Measurements from ENCODE around the gene ZNF253. TPM values are rescaled to one million over a fixed set of nuclear protein-coding genes. Genes with fewer than 3 reads are reported as not detected.
A peak's percentile ranks its signal among the peaks of the same experiment; 100 is the strongest.
"Not testable (repeated sequence)": the region's sequence is repeated elsewhere in the genome, so short reads cannot be mapped to it uniquely, and the experiment has no call there.

Gene ZNF253
- total RNA-seq, 3 donors from 2014 or later (not counting 1 experiment from before 2014, with no cell fraction given) = 8.6 to 14.7 (median 10.1) TPM

DNA sequence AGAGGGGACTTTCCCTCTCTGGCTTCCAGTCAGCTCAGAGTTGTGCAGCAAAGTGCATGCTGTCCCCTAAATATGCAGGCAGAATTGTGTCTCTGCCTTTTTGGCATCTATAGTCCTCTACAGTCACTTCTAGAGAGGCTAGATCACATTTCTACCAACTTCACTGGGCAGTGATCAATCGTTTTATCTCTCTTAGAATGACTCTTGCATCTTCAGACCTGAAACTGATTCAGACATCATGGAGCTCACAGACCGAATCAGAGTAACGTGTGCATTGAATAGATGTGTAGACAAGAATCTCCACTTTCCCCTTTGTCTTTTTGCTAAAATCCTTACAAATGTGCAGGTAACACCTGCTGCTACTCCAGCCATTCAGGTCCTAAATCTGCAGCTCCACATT is 6.2 kb downstream of the ZNF253 start:
- H3K36me3 ChIP-seq (ENCODE audit: control insufficient read depth, insufficient read depth, low read length) = peaks cover 2% of the 10 kb centered on the region
- TF ChIP-seq, protein P1, sequence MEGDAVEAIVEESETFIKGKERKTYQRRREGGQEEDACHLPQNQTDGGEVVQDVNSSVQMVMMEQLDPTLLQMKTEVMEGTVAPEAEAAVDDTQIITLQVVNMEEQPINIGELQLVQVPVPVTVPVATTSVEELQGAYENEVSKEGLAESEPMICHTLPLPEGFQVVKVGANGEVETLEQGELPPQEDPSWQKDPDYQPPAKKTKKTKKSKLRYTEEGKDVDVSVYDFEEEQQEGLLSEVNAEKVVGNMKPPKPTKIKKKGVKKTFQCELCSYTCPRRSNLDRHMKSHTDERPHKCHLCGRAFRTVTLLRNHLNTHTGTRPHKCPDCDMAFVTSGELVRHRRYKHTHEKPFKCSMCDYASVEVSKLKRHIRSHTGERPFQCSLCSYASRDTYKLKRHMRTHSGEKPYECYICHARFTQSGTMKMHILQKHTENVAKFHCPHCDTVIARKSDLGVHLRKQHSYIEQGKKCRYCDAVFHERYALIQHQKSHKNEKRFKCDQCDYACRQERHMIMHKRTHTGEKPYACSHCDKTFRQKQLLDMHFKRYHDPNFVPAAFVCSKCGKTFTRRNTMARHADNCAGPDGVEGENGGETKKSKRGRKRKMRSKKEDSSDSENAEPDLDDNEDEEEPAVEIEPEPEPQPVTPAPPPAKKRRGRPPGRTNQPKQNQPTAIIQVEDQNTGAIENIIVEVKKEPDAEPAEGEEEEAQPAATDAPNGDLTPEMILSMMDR (IDR thresholded peaks at IDR 0.05) = no peak
- no peak overlapping the region for H3K27ac ChIP-seq (ENCODE audit: low read length)
- WGBS (ENCODE audit: insufficient coverage) = 84% methylated on average over 3 of the region's 3 CpGs
- no peak overlapping the region for H3K4me3 Mint-ChIP-seq
- peaks cover 55 to 66% of the 10 kb centered on the region in 2 donors for H3K4me1 Mint-ChIP-seq
- H3K4me1 ChIP-seq (ENCODE audit: control insufficient read depth, insufficient read depth, low read length) = peaks cover 7% of the 10 kb centered on the region
- ATAC-seq (no peak), DNase-seq (peak in 1 of 2 donors; percentile 6)
- H3K4me3 ChIP-seq (ENCODE audit: low read length) = no peak overlapping the region
- peaks cover 4% of the 10 kb centered on the region for H3K9me3 ChIP-seq (ENCODE audit: control insufficient read depth, insufficient read depth, low read length)
- H3K27me3 Mint-ChIP-seq (ENCODE audit: low read depth in 2 of 2) = no peaks in the 10 kb centered on the region
- H3K36me3 Mint-ChIP-seq = no peaks in the 10 kb centered on the region
- H3K9me3 Mint-ChIP-seq = no peaks in the 10 kb centered on the region
- no peaks in the 10 kb centered on the region for H3K27me3 ChIP-seq (ENCODE audit: control insufficient read depth, insufficient read depth, low read length)
- peak overlapping the region; percentile 30 to 66 for H3K27ac Mint-ChIP-seq
- intact Hi-C loops (cut with micrococcal nuclease) = no loop called here

DNA sequence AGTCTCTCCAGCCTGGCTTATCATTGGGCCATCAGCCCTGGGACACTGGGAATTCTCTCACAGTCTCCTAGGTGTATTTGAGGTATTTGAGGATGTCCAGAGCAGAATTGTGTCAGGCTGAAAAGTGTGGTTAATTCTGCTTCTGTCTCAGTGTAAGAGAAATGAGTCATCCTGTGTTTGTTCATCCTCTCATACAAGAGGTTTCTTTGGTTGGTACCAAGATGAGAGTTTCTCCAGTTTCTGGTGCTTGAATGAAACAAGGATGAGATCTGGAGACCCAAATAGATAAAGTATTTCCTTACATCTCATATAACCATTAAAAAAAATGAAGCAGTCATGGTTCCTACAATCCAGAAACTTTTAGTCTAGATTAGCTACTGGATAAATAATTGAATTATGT is 7.7 kb downstream of the ZNF253 start:
- Mint-ChIP-seq H3K27ac (peak overlapping the region; percentile 58 to 66), H3K4me3 (no peak overlapping the region), H3K9me3 (no peaks in the 10 kb centered on the region), H3K36me3 (no peaks in the 10 kb centered on the region), H3K4me1 (peaks cover 41 to 55% of the 10 kb centered on the region in 2 donors), H3K27me3 (ENCODE audit: low read depth in 2 of 2) (no peaks in the 10 kb centered on the region)
- Histone ChIP-seq H3K27ac (ENCODE audit: low read length) (no peak overlapping the region), H3K27me3 (ENCODE audit: control insufficient read depth, insufficient read depth, low read length) (no peaks in the 10 kb centered on the region), H3K4me1 (ENCODE audit: control insufficient read depth, insufficient read depth, low read length) (no peaks in the 10 kb centered on the region), H3K36me3 (ENCODE audit: control insufficient read depth, insufficient read depth, low read length) (peaks cover 2% of the 10 kb centered on the region), H3K4me3 (ENCODE audit: low read length) (no peak overlapping the region), H3K9me3 (ENCODE audit: control insufficient read depth, insufficient read depth, low read length) (peaks cover 4% of the 10 kb centered on the region)
- TF ChIP-seq, protein P1 (IDR thresholded peaks at IDR 0.05) = no peak
- DNase-seq (no peak), ATAC-seq (no peak)
- intact Hi-C loops (cut with micrococcal nuclease) = no loop called here

DNA sequence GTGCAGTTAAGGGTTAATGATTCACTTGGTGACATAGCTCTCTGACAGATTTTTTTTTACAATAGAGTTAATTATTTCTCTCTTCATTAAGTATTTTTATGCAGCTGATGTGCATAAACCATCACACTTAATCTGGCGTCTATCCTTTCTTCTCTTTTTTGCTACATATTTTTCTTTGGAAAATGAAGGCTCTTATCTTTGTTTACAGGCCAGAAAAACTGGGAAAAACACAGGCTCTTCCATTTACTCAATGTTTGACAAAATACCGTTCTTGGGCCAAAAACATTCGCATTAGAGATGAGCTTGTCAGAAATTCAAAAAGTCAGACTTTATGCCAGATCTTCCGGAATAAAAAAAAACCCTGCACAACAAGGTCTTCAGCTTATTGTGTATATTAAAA is 12.0 kb downstream of the ZNF253 start:
- Histone ChIP-seq H3K4me3 (ENCODE audit: low read length) (no peak overlapping the region), H3K27ac (ENCODE audit: low read length) (no peak overlapping the region), H3K4me1 (ENCODE audit: control insufficient read depth, insufficient read depth, low read length) (no peaks in the 10 kb centered on the region), H3K27me3 (ENCODE audit: control insufficient read depth, insufficient read depth, low read length) (no peaks in the 10 kb centered on the region), H3K36me3 (ENCODE audit: control insufficient read depth, insufficient read depth, low read length) (peaks cover 18% of the 10 kb centered on the region), H3K9me3 (ENCODE audit: control insufficient read depth, insufficient read depth, low read length) (peaks cover 4% of the 10 kb centered on the region)
- intact Hi-C loops (cut with micrococcal nuclease) = no loop called here
- TF ChIP-seq, protein P1 (IDR thresholded peaks at IDR 0.05) = no peak
- no peak for DNase-seq
- no peaks in the 10 kb centered on the region for H3K36me3 Mint-ChIP-seq
- H3K4me3 Mint-ChIP-seq = no peak overlapping the region
- no peak for ATAC-seq
- WGBS (ENCODE audit: insufficient coverage) = 97% methylated on average over 3 of the region's 4 CpGs
- H3K27ac Mint-ChIP-seq = no peak overlapping the region
- H3K9me3 Mint-ChIP-seq = no peaks in the 10 kb centered on the region
- no peaks in the 10 kb centered on the region for H3K27me3 Mint-ChIP-seq (ENCODE audit: low read depth in 2 of 2)
- peaks cover 20 to 26% of the 10 kb centered on the region in 2 donors for H3K4me1 Mint-ChIP-seq

GRCh38 chr19:19884583-19884982 is 18.9 kb downstream of the ZNF253 start:
- Mint-ChIP-seq H3K36me3 (peaks cover 13% of the 10 kb centered on the region), H3K4me1 (no peaks in the 10 kb centered on the region), H3K27me3 (ENCODE audit: low read depth in 2 of 2) (no peaks in the 10 kb centered on the region), H3K4me3 (no peak overlapping the region), H3K27ac (no peak overlapping the region), H3K9me3 (peaks cover 0 to 3% of the 10 kb centered on the region in 2 donors)
- no peaks in the 10 kb centered on the region for H3K4me1 ChIP-seq (ENCODE audit: control insufficient read depth, insufficient read depth, low read length)
- WGBS (ENCODE audit: insufficient coverage) = no CpG with 5 or more reads among the region's 1 CpG
- no peak overlapping the region for H3K4me3 ChIP-seq (ENCODE audit: low read length)
- H3K27me3 ChIP-seq (ENCODE audit: control insufficient read depth, insufficient read depth, low read length) = no peaks in the 10 kb centered on the region
- H3K9me3 ChIP-seq (ENCODE audit: control insufficient read depth, insufficient read depth, low read length) = peaks cover 16% of the 10 kb centered on the region
- no peak for ATAC-seq
- DNase-seq = no peak
- intact Hi-C loops (cut with micrococcal nuclease) = no loop called here
- H3K36me3 ChIP-seq (ENCODE audit: control insufficient read depth, insufficient read depth, low read length) = peaks cover 11% of the 10 kb centered on the region
- H3K27ac ChIP-seq (ENCODE audit: low read length) = no peak overlapping the region
- TF ChIP-seq, protein P1 (IDR thresholded peaks at IDR 0.05) = no peak

- WGBS (ENCODE audit: insufficient coverage) = 100% methylated on average over 1 of the region's 3 CpGs
- Mint-ChIP-seq H3K9me3 (peaks cover 9 to 20% of the 10 kb centered on the region in 2 donors), H3K36me3 (peaks cover 34% of the 10 kb centered on the region)
- H3K4me3 ChIP-seq (ENCODE audit: low read length); ATAC-seq; H3K27ac ChIP-seq (ENCODE audit: low read length); DNase-seq; H3K27me3 ChIP-seq (ENCODE audit: control insufficient read depth, insufficient read depth, low read length); H3K27me3 Mint-ChIP-seq (ENCODE audit: low read depth in 2 of 2); H3K4me3 Mint-ChIP-seq; H3K4me1 ChIP-seq (ENCODE audit: control insufficient read depth, insufficient read depth, low read length); H3K36me3 ChIP-seq (ENCODE audit: control insufficient read depth, insufficient read depth, low read length); H3K4me1 Mint-ChIP-seq; H3K27ac Mint-ChIP-seq; intact Hi-C loops (cut with micrococcal nuclease): not testable (repeated sequence)
- H3K9me3 ChIP-seq (ENCODE audit: control insufficient read depth, insufficient read depth, low read length) = peaks cover 39% of the 10 kb centered on the region
Observed at GRCh38 chr19:19892055-19892941, 26.6 kb downstream of the ZNF253 start.
